SK-N-MC (cell line): ENCODE data around the gene TEX2.
"Not testable (repeated sequence)": the region's sequence is repeated elsewhere in the genome, so short reads cannot be mapped to it uniquely, and the experiment has no call there.

Experiments
- DNase-seq: peaks from one replicate; pipeline ENCODE4 v3.0.0-alpha.2; 2011; ENCODE audit warnings: low read depth, low spot score
- H3K27ac ChIP-seq: fragments of 200-600 bp; sonication (generic); 2 replicates; pipeline ENCODE4 v1.5.1; 2016; ENCODE audit warnings: mixed run types
- H3K36me3 ChIP-seq: fragments of 200-600 bp; sonication (generic); 2 replicates; pipeline ENCODE4 v1.6.1; 2017; ENCODE audit warnings: antibody characterized with exemption, low read length, mixed read lengths; ENCODE audit not compliant: insufficient read depth
- H3K4me3 ChIP-seq: fragments of 200-600 bp; sonication (generic); 2 replicates; pipeline ENCODE4 v1.5.1; 2016
- H3K9ac ChIP-seq: fragments of 200-600 bp; sonication (generic); 2 replicates; pipeline ENCODE4 v1.8.0; 2017; ENCODE audit warnings: mixed run types, mixed read lengths; ENCODE audit not compliant: insufficient read length
- H3K9me3 ChIP-seq: fragments of 200-600 bp; sonication (generic); 2 replicates; pipeline ENCODE4 v1.6.1; 2017; ENCODE audit warnings: low read depth, mild to moderate bottlenecking, antibody characterized with exemption, low read length, moderate library complexity, mixed read lengths
- EZH2 ChIP-seq: fragments of 200-600 bp; sonication (generic); IDR thresholded peaks from one replicate; pipeline ENCODE4 v1.6.1; 2017; ENCODE audit warnings: antibody characterized with exemption
- FOXP2 ChIP-seq: optimal IDR thresholded peaks from 2 replicates; pipeline ENCODE3; 2011; ENCODE audit warnings: mild to moderate bottlenecking, moderate library complexity; ENCODE audit not compliant: insufficient read depth; ENCODE audit errors: extremely low read length, control extremely low read depth
- POLR2AphosphoS5 ChIP-seq: IDR thresholded peaks from 2 replicates; pipeline ENCODE4 v1.6.1; 2012; ENCODE audit warnings: mild to moderate bottlenecking, low read depth, low read length, borderline replicate concordance

Gene TEX2

DNA sequence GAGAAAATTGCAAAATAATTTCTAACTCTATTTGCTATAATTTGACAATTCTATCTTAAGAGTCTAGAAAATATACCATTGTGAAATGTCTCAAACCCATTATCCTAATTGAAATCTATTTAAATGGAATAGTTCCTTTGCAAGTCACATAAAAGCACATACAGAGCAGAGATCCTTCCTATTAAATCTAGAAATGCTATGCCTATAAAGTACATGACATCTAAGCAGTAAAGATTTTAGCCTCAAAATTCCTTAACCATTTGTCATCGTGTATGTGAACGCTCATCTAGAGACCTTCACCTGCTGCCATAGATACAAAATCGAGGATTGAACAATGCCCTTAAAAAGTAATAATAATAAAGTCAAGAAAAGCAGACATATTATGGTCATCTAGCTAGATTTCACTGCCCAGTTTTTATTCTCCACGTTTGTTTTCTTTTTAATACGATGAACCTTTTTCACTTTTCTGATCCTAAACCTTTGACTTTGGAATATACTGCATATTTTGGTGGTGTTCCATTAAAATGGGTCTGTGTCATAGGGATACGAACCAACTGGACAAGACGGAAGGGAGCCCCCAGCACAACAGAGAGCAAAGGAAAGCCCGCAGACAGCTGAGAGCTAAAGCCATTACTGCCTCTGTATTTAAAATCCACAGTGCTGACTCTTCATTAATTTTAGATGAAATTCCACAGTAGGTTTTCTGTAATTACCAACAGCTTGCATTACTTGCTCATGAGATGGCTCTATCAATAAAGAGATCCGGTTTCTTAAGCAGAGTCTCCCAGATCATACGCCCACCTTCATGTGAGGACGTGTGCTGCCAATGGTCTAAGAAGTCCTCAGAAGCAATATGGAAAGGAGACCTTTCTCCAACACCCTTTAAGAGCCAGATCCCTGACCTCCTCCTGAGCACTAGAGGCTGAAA is 17.6 kb downstream of the TEX2 start:
- Histone ChIP-seq H3K9ac (no peak overlapping the region), H3K9me3 (no peaks in the 10 kb centered on the region), H3K36me3 (no peaks in the 10 kb centered on the region), H3K27ac (no peak overlapping the region), H3K4me3 (no peak overlapping the region)
- TF ChIP-seq FOXP2, result no peak
- TF ChIP-seq POLR2AphosphoS5, result no peak
- TF ChIP-seq EZH2, result no peak
- no peak for DNase-seq

DNA sequence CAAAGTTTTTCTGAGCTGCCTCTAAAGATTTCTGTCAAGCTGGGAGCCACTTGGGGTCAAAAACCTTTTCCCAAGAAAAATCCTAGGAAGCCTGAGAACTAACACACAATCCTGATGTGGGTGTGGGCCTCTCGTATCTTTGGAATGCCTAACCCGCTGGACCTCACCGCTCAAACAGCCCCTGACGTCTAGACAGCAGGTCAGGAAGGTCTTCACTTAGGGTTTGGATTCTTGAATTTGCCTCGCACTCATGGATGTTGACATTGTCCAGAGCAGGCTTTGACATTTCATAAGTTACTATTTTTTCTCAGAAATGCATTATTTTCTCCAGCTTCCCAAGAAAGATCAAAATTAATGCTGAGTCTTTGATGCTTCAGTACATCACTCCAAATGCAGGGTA is 18.9 kb downstream of the TEX2 start:
- Histone ChIP-seq H3K4me3 (no peak overlapping the region), H3K36me3 (no peaks in the 10 kb centered on the region), H3K9ac (no peak overlapping the region), H3K9me3 (no peaks in the 10 kb centered on the region), H3K27ac (no peak overlapping the region)
- no peak for TF ChIP-seq POLR2AphosphoS5
- TF ChIP-seq EZH2, result no peak
- no peak for DNase-seq

DNA sequence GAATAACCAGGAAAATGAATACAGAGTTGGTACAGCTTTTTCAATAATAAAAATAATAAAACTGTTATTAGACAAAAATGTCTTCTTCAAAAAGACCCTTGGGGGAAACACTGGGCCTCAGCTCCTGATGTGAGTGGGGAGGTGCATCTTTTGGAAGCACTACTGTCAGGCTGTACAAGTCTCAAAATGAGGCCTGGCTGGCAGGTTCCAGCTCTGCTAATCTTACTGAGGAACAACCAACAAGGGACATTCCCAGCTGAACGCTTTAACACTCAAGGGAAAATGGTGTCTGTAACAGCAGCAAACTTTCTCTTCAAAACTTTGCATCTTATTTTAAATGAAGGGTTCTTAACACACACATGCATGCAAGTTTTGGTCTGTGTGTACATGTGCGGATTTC is 19.7 kb downstream of the TEX2 start:
- TF ChIP-seq POLR2AphosphoS5 (no peak), EZH2 (no peak), FOXP2 (no peak)
- no peak for DNase-seq
- no peak overlapping the region for H3K4me3 ChIP-seq
- no peaks in the 10 kb centered on the region for H3K36me3 ChIP-seq
- no peak overlapping the region for H3K9ac ChIP-seq
- H3K27ac ChIP-seq, result no peak overlapping the region
- H3K9me3 ChIP-seq, result no peaks in the 10 kb centered on the region

DNA sequence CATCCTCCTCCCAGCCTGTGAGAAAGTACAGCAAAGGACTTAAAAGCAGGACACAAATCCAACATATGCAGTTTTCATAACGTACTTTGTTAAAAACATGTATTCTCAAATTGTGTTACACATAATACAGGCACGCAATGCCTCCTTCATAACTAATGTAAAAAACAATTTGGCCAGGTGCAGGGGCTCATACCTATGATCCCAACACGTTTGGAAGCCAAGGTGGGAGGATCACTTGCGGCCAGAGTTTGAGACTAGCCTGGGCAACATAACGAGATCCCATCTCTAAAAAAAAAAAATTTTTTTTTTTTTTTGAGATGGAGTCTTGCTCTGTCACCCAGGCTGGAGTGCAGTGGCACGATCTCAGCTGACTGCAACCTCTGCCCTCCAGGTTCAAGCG is 20.4 kb downstream of the TEX2 start:
- H3K9me3 ChIP-seq, result no peaks in the 10 kb centered on the region
- H3K9ac ChIP-seq, result no peak overlapping the region
- H3K36me3 ChIP-seq, result no peaks in the 10 kb centered on the region
- H3K4me3 ChIP-seq, result no peak overlapping the region
- DNase-seq, result no peak
- no peak for TF ChIP-seq POLR2AphosphoS5
- TF ChIP-seq EZH2, result no peak
- no peak for TF ChIP-seq FOXP2
- no peak overlapping the region for H3K27ac ChIP-seq

DNA sequence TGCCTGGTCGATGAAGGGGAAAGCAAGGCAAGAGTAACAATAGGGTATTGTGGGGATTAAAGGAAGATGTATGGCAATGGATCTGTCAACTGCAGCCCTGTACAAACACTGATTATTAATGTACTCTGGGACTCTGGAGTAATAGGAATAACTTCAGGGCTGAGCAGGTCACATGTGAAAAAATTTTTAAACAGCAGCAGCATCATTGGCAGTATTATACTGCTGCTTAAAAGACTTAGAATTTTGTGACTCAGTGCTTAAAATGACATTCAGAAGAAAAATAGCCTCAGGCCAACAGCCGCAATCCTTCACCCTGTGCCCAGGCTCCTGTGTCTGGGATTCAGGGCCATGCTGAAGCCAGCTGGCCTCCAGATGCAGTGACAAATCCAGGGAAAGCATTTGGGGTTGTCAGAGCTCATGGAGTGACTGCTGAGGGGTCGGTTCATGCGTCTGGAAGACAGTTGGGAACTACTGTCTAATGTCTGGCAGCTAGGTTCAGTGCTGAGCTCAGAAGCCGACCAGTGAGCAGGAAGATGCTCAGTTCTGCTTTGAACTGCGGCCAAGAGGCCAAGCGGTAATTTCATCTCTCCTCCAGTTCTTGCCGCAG is 22.2 kb downstream of the TEX2 start:
- TF ChIP-seq POLR2AphosphoS5 (no peak), EZH2 (no peak), FOXP2 (no peak)
- H3K4me3 ChIP-seq, result no peak overlapping the region
- no peak overlapping the region for H3K9ac ChIP-seq
- H3K27ac ChIP-seq, result no peak overlapping the region
- no peaks in the 10 kb centered on the region for H3K9me3 ChIP-seq
- no peaks in the 10 kb centered on the region for H3K36me3 ChIP-seq
- no peak for DNase-seq

DNA sequence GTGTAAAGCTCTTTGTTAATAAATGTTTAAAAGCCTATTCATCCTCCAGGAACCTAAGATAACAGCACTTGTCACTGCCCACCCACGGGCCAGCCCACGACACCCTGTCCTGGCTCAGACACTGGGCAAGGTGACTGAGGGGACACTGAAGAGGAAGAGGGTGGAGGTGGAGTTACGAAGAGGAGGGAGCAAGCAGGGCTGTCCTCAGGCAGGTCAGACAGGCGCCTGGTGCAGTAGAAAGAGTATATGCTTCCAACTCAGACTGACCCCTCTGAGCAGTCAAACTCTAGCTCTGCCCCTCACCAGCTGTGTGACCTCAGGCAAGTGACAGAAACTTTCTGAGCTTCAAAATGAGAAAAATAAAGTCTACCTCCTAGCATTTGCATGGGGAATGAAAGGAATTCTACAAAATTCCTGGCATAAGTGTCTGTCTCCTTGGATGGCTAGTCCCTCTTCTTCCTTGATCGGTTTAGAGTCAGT is 22.8 kb downstream of the TEX2 start:
- H3K9ac ChIP-seq, result no peak overlapping the region
- no peaks in the 10 kb centered on the region for H3K9me3 ChIP-seq
- no peak for TF ChIP-seq POLR2AphosphoS5
- TF ChIP-seq FOXP2, result no peak
- no peak for TF ChIP-seq EZH2
- H3K36me3 ChIP-seq, result no peaks in the 10 kb centered on the region
- no peak for DNase-seq
- no peak overlapping the region for H3K4me3 ChIP-seq
- no peak overlapping the region for H3K27ac ChIP-seq

DNA sequence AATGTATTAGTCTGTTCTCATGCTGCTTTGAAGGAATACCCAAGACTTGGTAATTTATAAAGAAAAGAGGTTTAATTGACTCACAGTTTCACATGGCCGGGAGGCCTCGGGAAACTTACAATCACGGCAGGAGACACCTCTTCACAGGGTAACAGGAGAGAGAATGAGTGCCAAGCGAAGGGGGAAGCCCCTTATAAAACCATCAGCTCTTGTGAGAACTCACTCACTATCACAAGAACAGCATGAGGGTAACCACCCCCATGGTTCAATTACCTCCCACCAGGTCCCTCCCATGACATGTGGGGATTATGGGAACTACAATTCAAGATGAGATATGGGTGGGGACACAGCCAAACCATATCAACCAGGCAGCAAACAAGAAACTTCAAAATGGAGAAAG is 24.6 kb downstream of the TEX2 start:
- H3K9me3 ChIP-seq, H3K36me3 ChIP-seq, H3K27ac ChIP-seq, H3K9ac ChIP-seq, DNase-seq, H3K4me3 ChIP-seq: not testable (repeated sequence)

DNA sequence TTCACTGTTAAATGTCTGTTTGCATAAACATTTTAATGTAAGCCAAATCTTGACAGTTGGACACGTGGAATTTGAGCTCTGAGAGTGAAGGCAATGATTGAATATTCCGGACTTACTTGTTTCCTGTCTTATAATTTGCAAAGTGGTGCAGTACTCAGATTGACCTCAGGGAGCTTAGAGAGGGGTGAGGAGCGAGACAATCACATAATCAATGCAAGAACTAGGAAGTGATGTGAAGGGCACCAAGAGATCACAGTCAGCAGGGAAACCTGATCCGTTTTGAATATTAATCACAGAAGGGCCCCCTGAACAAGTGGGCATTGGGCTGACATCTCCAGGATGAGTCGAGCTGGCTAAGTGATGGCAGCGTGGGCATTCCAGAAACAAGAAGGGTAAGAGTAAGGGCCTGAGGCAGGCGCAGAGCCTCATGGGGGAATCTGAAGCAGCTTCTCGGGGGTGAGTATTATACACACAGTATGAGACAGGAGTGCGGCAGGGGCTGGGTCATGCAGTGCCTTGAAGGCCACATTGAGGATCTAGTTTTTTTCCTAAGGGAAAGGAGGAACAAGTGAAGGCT is 26.1 kb downstream of the TEX2 start:
- Histone ChIP-seq H3K9me3 (no peaks in the 10 kb centered on the region), H3K36me3 (no peaks in the 10 kb centered on the region), H3K27ac (no peak overlapping the region), H3K9ac (no peak overlapping the region), H3K4me3 (no peak overlapping the region)
- no peak for DNase-seq
- no peak for TF ChIP-seq EZH2
- TF ChIP-seq FOXP2, result no peak
- TF ChIP-seq POLR2AphosphoS5, result no peak
